Uterus (tissue), 4 donors: ENCODE data around the gene EVI5. TPM values are rescaled to one million over a fixed set of nuclear protein-coding genes. Genes with fewer than 3 reads are reported as not detected.

ENCODE experiments used
- DNase-seq, 2 donors: peaks; one replicate each; pipeline ENCODE4 v3.0.0-alpha.2; 2019 to 2020
- H3K27ac ChIP-seq, 2 donors: fragments of 200-600 bp; sonication (generic); 1 replicate in 1 of 2; 2 replicates in 1 of 2; pipeline ENCODE4 v1.5.1; 2016 to 2018
- H3K27me3 ChIP-seq, 2 donors: fragments of 200-600 bp; sonication (generic); one replicate each; pipeline ENCODE4 v1.5.1; 2018 to 2019; ENCODE audit warnings: control low read depth in 1 of 2
- H3K36me3 ChIP-seq, 2 donors: fragments of 200-600 bp; sonication (generic); one replicate each; pipeline ENCODE4 v1.5.1; 2019; ENCODE audit warnings: control low read depth in 1 of 2
- H3K4me1 ChIP-seq, 2 donors: fragments of 200-600 bp; sonication (generic); one replicate each; pipeline ENCODE4 v1.5.1; 2018 to 2019; ENCODE audit warnings: control low read depth in 1 of 2
- H3K4me3 ChIP-seq, 2 donors: fragments of 200-600 bp; sonication (generic); 1 replicate in 1 of 2; 2 replicates in 1 of 2; pipeline ENCODE4 v1.5.1; 2018 to 2019; ENCODE audit warnings: mild to moderate bottlenecking in 1 of 2
- H3K9me3 ChIP-seq, 2 donors: fragments of 200-600 bp; sonication (generic); one replicate each; pipeline ENCODE4 v1.5.1; 2019; ENCODE audit warnings: control low read depth in 1 of 2
- CTCF ChIP-seq, 4 experiments: fragments of 200-600 bp in 2 of 4; fragments of 450-650 bp in 2 of 4; sonication (generic) in 2 of 4; IDR thresholded peaks; one replicate each; pipeline ENCODE4 v1.5.1; 2016 to 2019; ENCODE audit warnings: antibody characterized with exemption in 4 of 4, mild to moderate bottlenecking in 2 of 4, moderate library complexity in 1 of 4
- POLR2A ChIP-seq, 2 donors: fragments of 450-650 bp; IDR thresholded peaks; one replicate each; pipeline ENCODE4 v1.6.1; 2016; ENCODE audit warnings: antibody characterized with exemption in 2 of 2, mild to moderate bottlenecking in 1 of 2, moderate library complexity in 1 of 2
- intact Hi-C: fragments of 100-400 bp; cut with DNase I; formaldehyde crosslinking; loops from one replicate; pipeline ENCODE4 v1.15.1; 2023; ENCODE audit warnings: low total_unique reads
- total RNA-seq, 4 donors: library from RNA; depleted of rRNA in 3 of 4; stranded (reverse); fragments of >200 nt in 3 of 4; gene quantifications; one replicate each; pipeline versions ENCODE4 v1.1.0 to v1.2.4, GENCODE V29; 2014 to 2023
- donor health status: DM: yes; HTN: yes; CAD: no.

EVI5 gene
- total RNA-seq, 4 donors from 2014 or later = 53.0 to 112 (median 58.4) TPM

- Histone ChIP-seq H3K9me3 (no peaks in the 10 kb centered on the region), H3K36me3 (no peaks in the 10 kb centered on the region), H3K4me1 (peaks cover 0 to 23% of the 10 kb centered on the region in 2 donors), H3K27ac (no peak overlapping the region), H3K4me3 (no peak overlapping the region), H3K27me3 (peaks cover 12 to 28% of the 10 kb centered on the region in 2 donors)
- TF ChIP-seq CTCF (IDR thresholded peaks at IDR 0.05) = no peak
- no peak for TF ChIP-seq POLR2A (IDR thresholded peaks at IDR 0.05)
- intact Hi-C loops = no loop called here
- no peak for DNase-seq
Observed at GRCh38 chr1:92488832-92489231, 296.1 kb downstream of the EVI5 start.

- Histone ChIP-seq H3K27me3 (peaks cover 12 to 32% of the 10 kb centered on the region in 2 donors), H3K9me3 (no peaks in the 10 kb centered on the region)
- no peak for TF ChIP-seq CTCF (IDR thresholded peaks at IDR 0.05)
- TF ChIP-seq POLR2A (IDR thresholded peaks at IDR 0.05) = no peak
Observed at GRCh38 chr1:92488416-92488815, 296.5 kb downstream of the EVI5 start.

GRCh38 chr1:92487078-92487605, 297.8 kb downstream of the EVI5 start:
- no peak for DNase-seq
- peaks cover 12 to 43% of the 10 kb centered on the region in 2 donors for H3K27me3 ChIP-seq
- intact Hi-C loops = no loop called here
- no peaks in the 10 kb centered on the region for H3K36me3 ChIP-seq
- H3K4me1 ChIP-seq = peaks cover 0 to 38% of the 10 kb centered on the region in 2 donors
- no peak overlapping the region for H3K4me3 ChIP-seq
- TF ChIP-seq POLR2A (IDR thresholded peaks at IDR 0.05) (no peak), CTCF (IDR thresholded peaks at IDR 0.05) (no peak)
- no peaks in the 10 kb centered on the region for H3K9me3 ChIP-seq
- H3K27ac ChIP-seq = no peak overlapping the region

More at GRCh38 chr1:92488416-92488815, 296.5 kb downstream of the EVI5 start:
- intact Hi-C loops = no loop called here
- no peak for DNase-seq
- Histone ChIP-seq H3K27ac (no peak overlapping the region), H3K4me3 (no peak overlapping the region), H3K36me3 (no peaks in the 10 kb centered on the region), H3K4me1 (peaks cover 0 to 27% of the 10 kb centered on the region in 2 donors)

GRCh38 chr1:92486251-92487077, 298.4 kb downstream of the EVI5 start, which contains the start of gene GFI1:
TSS of gene GFI1 (minus strand) at chr1:92486925. CDS start at chr1:92483487, 3,438 bp downstream.
- H3K4me3 ChIP-seq = peak within 1 kb of the TSS; percentile 6 to 36
- no peak for DNase-seq
- no peaks in the 10 kb centered on the region for H3K9me3 ChIP-seq
- H3K4me1 ChIP-seq = peaks cover 0 to 38% of the 10 kb centered on the region in 2 donors
- H3K36me3 ChIP-seq = no peaks in the 10 kb centered on the region
- H3K27ac ChIP-seq = no peak within 1 kb of the TSS
- H3K27me3 ChIP-seq = peaks cover 12 to 49% of the 10 kb centered on the region in 2 donors
- TF ChIP-seq POLR2A (IDR thresholded peaks at IDR 0.05) (no peak), CTCF (IDR thresholded peaks at IDR 0.05) (no peak)
- intact Hi-C loops = no loop called here
